Colonic mucosa (tissue), 4 donors: ENCODE measurements around the gene GPX3. TPM values are rescaled to one million over a fixed set of nuclear protein-coding genes. Genes with fewer than 3 reads are reported as not detected.

Experiments
- DNase-seq: peaks from one replicate; pipeline ENCODE4 v3.0.0-alpha.2; 2020
- H3K27ac ChIP-seq: fragments of 200-600 bp; one replicate; pipeline ENCODE4 v1.8.0; 2021
- H3K27me3 ChIP-seq: fragments of 200-600 bp; one replicate; pipeline ENCODE4 v1.8.0; 2021
- H3K36me3 ChIP-seq: fragments of 200-600 bp; one replicate; pipeline ENCODE4 v1.8.0; 2021
- H3K4me1 ChIP-seq: fragments of 200-600 bp; one replicate; pipeline ENCODE4 v1.8.0; 2021; ENCODE audit warnings: mild to moderate bottlenecking
- H3K4me3 ChIP-seq: fragments of 200-600 bp; one replicate; pipeline ENCODE4 v1.8.0; 2021
- H3K9ac ChIP-seq, 2 donors: one replicate each; pipeline ENCODE4 v1.7.0; 2013; ENCODE audit warnings: control low read depth in 2 of 2, low read depth in 2 of 2, low read length in 2 of 2
- H3K9me3 ChIP-seq: fragments of 200-600 bp; one replicate; pipeline ENCODE4 v1.8.0; 2021
- intact Hi-C: fragments of 100-400 bp; cut with DNase I; formaldehyde crosslinking; loops from one replicate; pipeline ENCODE4 v1.14.1; 2022
- total RNA-seq, 2 donors: library from RNA; stranded (reverse); fragmentation: NEBNext Ultra II Directional in 1 of 2; extraction: Animal tissue kit (Norgen Biotek cat#: 25700) in 1 of 2; gene quantifications; one replicate each; pipeline ENCODE4 v1.2.1, GENCODE V29; 2021
- TF ChIP-seq, protein P1 (sequence below): fragments of 200-600 bp; IDR thresholded peaks from one replicate; pipeline ENCODE4 v1.8.0; 2022; ENCODE audit warnings: antibody characterized with exemption, mild to moderate bottlenecking
- donor health status: healthy.
- donor health status: DM: no; HTN: no; CAD: no.
- donor health status: DM: no; HTN: no; CAD: no.

The GPX3 gene
- total RNA-seq, 2 donors from 2014 or later: 30.2 to 60.5 TPM

DNA sequence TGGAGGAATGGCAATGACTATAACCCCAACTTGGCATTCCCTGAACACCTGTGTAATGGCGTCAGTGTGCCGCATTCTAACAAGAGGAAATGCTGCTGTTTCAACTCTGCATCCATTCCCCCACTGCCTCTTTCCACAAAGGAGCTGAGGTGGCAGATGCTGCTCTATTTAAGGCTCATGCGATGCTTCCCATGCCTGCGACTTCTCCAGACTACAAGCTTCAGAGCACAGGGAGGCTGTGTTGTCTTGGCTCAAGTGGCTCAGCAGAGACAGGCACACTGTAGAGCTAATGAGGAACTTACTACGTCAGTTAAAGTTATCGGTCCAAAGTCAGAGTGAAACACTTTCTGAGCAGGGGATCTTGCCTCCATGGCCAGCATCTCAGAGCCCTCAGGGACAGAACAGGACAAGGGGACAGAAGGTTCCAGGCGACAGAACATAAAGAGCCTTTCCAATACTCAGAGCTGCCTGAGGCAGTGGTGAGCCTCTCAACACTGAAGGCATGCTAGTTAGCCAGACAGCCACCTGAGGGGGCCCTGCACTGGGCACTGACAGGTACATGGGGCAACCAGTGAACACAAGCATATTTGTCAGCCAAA, 38.6 kb downstream of the GPX3 start:
- Histone ChIP-seq H3K36me3 (peaks cover 33% of the 10 kb centered on the region), H3K4me1 (peaks cover 14% of the 10 kb centered on the region), H3K9ac (no peak overlapping the region), H3K27me3 (no peaks in the 10 kb centered on the region), H3K9me3 (no peaks in the 10 kb centered on the region), H3K27ac (peak overlapping the region; percentile 29), H3K4me3 (no peak overlapping the region)
- DNase-seq: no peak
- intact Hi-C loops: no loop called here
- TF ChIP-seq, protein P1, sequence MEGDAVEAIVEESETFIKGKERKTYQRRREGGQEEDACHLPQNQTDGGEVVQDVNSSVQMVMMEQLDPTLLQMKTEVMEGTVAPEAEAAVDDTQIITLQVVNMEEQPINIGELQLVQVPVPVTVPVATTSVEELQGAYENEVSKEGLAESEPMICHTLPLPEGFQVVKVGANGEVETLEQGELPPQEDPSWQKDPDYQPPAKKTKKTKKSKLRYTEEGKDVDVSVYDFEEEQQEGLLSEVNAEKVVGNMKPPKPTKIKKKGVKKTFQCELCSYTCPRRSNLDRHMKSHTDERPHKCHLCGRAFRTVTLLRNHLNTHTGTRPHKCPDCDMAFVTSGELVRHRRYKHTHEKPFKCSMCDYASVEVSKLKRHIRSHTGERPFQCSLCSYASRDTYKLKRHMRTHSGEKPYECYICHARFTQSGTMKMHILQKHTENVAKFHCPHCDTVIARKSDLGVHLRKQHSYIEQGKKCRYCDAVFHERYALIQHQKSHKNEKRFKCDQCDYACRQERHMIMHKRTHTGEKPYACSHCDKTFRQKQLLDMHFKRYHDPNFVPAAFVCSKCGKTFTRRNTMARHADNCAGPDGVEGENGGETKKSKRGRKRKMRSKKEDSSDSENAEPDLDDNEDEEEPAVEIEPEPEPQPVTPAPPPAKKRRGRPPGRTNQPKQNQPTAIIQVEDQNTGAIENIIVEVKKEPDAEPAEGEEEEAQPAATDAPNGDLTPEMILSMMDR: no peak

DNA sequence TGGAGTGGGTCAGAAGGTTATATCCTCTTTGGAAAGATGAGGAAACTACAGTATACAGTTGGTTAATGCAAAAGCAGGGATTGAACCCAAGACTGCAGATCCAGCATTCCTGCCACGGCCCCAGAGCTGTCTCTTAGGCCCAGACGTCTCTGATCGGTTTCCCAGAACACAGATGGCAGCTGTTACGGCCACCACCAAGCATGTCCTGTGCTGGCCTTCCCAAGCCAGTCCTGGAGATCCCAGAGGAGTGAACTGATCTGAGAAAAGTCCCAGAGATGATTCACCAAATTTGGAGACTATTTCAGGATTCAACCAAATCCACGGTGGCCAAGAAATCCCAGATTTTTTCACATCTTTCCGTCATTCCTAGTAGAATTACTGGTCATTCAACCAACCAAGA, 40.4 kb downstream of the GPX3 start:
- no peak overlapping the region for H3K27ac ChIP-seq

DNA sequence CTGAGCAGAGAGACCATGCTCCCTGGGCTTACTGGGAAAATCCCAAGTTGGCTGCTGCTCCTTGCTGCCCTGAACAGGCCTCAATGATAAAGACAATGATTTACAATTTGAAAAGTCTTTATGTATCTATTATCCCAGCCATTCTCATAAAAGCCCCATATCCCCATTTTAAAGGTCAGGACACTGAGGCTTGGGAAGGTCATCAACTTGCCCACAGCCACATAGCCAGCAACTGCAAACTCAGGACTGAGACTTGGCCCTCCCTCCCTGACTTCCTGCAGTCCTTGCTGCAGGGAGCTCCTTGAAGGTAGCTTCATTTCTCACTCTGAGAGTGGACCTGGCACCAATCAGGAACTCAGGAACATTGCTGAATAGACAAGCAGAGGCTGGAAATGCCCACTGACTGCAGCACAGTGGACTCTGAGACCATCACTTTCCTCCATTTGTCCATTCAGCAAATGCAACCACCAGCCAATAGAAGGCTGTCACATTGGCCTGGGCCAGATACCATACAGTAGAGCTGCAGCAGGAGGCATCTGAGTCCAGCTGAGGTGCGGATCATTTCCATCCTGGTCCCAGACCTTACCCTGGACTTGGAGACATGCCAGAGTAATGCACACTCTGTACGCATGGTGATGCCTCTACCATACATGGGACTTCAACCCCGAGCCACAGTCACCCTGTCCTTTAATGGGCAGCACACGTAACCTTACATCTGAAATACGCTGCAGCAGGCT, 42.2 kb downstream of the GPX3 start:
- TF ChIP-seq, protein P1: no peak
- Histone ChIP-seq H3K4me3 (no peak overlapping the region), H3K27ac (peak overlapping the region; percentile 39)

More for the DNA sequence above, 40.4 kb downstream of the GPX3 start:
- Histone ChIP-seq H3K27me3 (no peaks in the 10 kb centered on the region), H3K9me3 (no peaks in the 10 kb centered on the region), H3K9ac (no peak overlapping the region), H3K4me1 (peaks cover 12% of the 10 kb centered on the region), H3K36me3 (peaks cover 33% of the 10 kb centered on the region), H3K4me3 (no peak overlapping the region)
- no peak for DNase-seq
- TF ChIP-seq, protein P1: no peak
- intact Hi-C loops: no loop called here

GRCh38 chr5:151063142-151063989, 43.0 kb downstream of the GPX3 start:
- peak overlapping the region in 1 of 2 donors; percentile 41 for H3K9ac ChIP-seq
- DNase-seq: no peak
- peak overlapping the region; percentile 39 for H3K27ac ChIP-seq
- no peaks in the 10 kb centered on the region for H3K9me3 ChIP-seq
- H3K36me3 ChIP-seq: peaks cover 24% of the 10 kb centered on the region
- TF ChIP-seq, protein P1: no peak
- intact Hi-C loops: no loop called here
- no peak overlapping the region for H3K4me3 ChIP-seq
- peaks cover 15% of the 10 kb centered on the region for H3K4me1 ChIP-seq
- H3K27me3 ChIP-seq: no peaks in the 10 kb centered on the region

More for the DNA sequence above, 42.2 kb downstream of the GPX3 start:
- Histone ChIP-seq H3K27me3 (no peaks in the 10 kb centered on the region), H3K36me3 (peaks cover 27% of the 10 kb centered on the region), H3K9ac (peak overlapping the region in 1 of 2 donors; percentile 37), H3K4me1 (peaks cover 14% of the 10 kb centered on the region), H3K9me3 (no peaks in the 10 kb centered on the region)
- DNase-seq: no peak
- intact Hi-C loops: no loop called here

DNA sequence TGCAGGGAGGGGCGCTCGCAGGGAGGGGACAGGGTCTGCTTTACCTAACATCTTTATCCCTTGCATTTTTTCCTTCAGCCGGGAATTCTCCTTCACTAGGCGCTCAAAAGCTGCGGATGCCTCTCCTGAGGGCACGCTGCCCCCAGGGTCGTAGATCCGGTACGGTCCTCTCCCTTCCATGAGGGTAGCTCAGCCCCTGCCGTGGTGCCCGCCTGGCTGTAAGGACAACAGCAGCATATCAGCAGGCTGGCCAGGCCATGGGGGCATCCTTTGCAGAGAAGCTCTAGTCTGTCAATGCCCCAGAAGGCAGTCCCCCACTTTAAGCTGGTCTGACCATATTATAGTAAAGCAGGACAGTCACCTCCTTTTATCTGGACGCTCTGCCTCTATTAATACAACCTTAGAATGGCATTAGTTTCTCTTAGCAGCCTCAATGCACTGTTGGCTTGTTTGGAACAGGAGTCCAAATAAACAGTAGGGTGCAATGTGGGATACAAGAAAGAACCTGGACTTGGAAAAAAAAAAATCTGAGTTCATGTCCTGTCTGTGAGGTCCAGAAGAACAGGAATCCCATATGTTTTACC, 44.6 kb downstream of the GPX3 start:
- TF ChIP-seq, protein P1: no peak
- DNase-seq: no peak
- Histone ChIP-seq H3K9ac (no peak overlapping the region), H3K36me3 (peaks cover 20% of the 10 kb centered on the region), H3K4me1 (peaks cover 22% of the 10 kb centered on the region), H3K27ac (no peak overlapping the region), H3K27me3 (no peaks in the 10 kb centered on the region), H3K4me3 (no peak overlapping the region), H3K9me3 (no peaks in the 10 kb centered on the region)
- intact Hi-C loops: no loop called here
